HFFc6 (cell line): ENCODE data around the gene RARB. TPM values are rescaled to one million over a fixed set of nuclear protein-coding genes. Genes with fewer than 3 reads are reported as not detected.

Source experiments
- DNase-seq: peaks from one replicate; pipeline ENCODE4 v3.0.0-alpha.2; 2018
- H3K27ac Mint-ChIP-seq: 2 replicates; pipeline ENCODE4 v1.8.0; 2020; ENCODE audit warnings: mild to moderate bottlenecking, mixed read lengths
- H3K27me3 Mint-ChIP-seq: 2 replicates; pipeline ENCODE4 v1.8.0; 2021; ENCODE audit warnings: mild to moderate bottlenecking, moderate library complexity, mixed read lengths; ENCODE audit not compliant: insufficient read depth
- H3K36me3 Mint-ChIP-seq: 2 replicates; pipeline ENCODE4 v1.8.0; 2021; ENCODE audit warnings: low read depth, mixed read lengths
- H3K4me1 Mint-ChIP-seq: 2 replicates; pipeline ENCODE4 v1.8.0; 2020; ENCODE audit warnings: low read depth, mixed read lengths
- H3K4me3 Mint-ChIP-seq: 2 replicates; pipeline ENCODE4 v1.8.0; 2020; ENCODE audit warnings: mild to moderate bottlenecking, moderate library complexity, mixed read lengths
- H3K9me3 Mint-ChIP-seq: 2 replicates; pipeline ENCODE4 v1.8.0; 2020; ENCODE audit warnings: mild to moderate bottlenecking, mixed read lengths
- total RNA-seq, 6 experiments: library from RNA; stranded (reverse); fragmentation: NEBNext Ultra II Directional; extraction: Animal tissue kit (Norgen Biotek cat#: 25700); gene quantifications; 2 replicates in 1 of 6; 3 replicates in 5 of 6; pipeline ENCODE4 v1.2.3, GENCODE V29; 2021
- TF ChIP-seq, protein P1 (sequence below): fragments of 200-600 bp; sonication (generic); IDR thresholded peaks from 2 replicates; pipeline ENCODE4 v1.5.0; 2021; ENCODE audit warnings: antibody characterized with exemption, mild to moderate bottlenecking

The RARB gene
- total RNA-seq, 6 experiments from 2014 or later: 1.6 to 2.4 (median 1.8) TPM; not detected in 2

DNA sequence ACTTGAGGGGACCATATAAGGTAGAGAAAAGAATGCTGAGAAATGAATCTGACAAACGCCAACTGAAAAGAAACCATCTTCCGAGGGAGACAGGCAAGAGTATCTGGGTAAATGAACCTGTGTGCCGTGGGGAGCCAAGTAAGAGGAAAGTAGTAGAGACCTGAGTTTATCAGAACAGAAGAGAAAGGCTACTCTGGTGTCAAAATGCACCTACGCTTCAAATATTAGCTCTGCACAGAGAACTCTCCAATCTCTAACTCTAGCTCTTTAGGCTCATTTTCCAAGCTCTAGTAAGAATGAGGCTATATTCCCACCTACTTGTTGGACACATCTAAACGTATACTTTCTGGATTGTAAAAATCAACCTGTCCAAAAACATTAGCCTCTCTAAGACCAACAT is 183.1 kb downstream of the RARB start:
- Mint-ChIP-seq H3K27ac (no peak overlapping the region), H3K27me3 (no peaks in the 10 kb centered on the region), H3K9me3 (no peaks in the 10 kb centered on the region), H3K4me1 (no peaks in the 10 kb centered on the region), H3K4me3 (no peak overlapping the region), H3K36me3 (peaks cover 29% of the 10 kb centered on the region)
- DNase-seq: no peak
- TF ChIP-seq, protein P1, sequence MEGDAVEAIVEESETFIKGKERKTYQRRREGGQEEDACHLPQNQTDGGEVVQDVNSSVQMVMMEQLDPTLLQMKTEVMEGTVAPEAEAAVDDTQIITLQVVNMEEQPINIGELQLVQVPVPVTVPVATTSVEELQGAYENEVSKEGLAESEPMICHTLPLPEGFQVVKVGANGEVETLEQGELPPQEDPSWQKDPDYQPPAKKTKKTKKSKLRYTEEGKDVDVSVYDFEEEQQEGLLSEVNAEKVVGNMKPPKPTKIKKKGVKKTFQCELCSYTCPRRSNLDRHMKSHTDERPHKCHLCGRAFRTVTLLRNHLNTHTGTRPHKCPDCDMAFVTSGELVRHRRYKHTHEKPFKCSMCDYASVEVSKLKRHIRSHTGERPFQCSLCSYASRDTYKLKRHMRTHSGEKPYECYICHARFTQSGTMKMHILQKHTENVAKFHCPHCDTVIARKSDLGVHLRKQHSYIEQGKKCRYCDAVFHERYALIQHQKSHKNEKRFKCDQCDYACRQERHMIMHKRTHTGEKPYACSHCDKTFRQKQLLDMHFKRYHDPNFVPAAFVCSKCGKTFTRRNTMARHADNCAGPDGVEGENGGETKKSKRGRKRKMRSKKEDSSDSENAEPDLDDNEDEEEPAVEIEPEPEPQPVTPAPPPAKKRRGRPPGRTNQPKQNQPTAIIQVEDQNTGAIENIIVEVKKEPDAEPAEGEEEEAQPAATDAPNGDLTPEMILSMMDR: no peak

DNA sequence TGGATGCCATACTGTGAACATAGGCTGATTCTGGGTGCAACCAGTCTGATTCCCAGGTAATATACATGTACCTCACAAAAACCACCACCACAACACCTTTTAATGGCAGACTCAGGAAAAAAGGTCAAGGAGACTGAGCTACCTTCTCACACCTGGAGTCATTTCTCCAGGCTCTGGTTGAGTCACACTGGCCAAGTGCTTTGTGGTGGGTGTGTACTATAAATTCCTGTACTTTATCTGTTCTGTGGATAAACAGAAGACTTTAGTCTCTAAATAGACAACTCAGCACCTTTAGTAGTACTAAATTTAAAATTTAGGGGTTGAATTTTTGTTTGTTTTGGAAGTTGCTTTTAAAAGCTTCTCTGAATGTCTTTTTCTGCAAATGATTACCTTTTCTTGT is 190.0 kb downstream of the RARB start:
- H3K27ac Mint-ChIP-seq: no peak overlapping the region
- no peak for DNase-seq
- no peak overlapping the region for H3K4me3 Mint-ChIP-seq
- H3K27me3 Mint-ChIP-seq: no peaks in the 10 kb centered on the region
- H3K4me1 Mint-ChIP-seq: peaks cover 12% of the 10 kb centered on the region
- H3K36me3 Mint-ChIP-seq: peaks cover 13% of the 10 kb centered on the region
- TF ChIP-seq, protein P1: no peak
- H3K9me3 Mint-ChIP-seq: no peaks in the 10 kb centered on the region

DNA sequence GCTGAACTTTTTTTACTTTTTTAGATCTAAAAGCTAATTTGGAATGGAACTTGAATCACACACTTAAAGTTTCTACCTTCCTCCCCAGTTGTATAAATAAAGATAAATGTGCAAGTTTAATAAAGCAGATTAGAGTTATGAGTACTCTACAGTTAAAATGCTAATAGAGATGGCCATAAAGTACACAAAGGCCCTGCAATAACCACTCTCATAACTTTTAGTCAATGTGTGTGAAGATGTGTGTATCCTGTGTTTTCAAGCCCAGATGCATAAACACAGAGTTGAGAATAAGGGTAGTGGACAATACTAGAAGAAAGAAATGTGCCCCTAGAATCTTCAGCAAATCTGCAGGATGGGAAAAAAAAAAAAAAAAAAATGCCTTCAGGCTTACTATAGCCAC is 191.3 kb downstream of the RARB start:
- no peak for DNase-seq
- Mint-ChIP-seq H3K27me3 (peaks cover 2% of the 10 kb centered on the region; the same call in 1 of the 2 replicates), H3K4me1 (peaks cover 12% of the 10 kb centered on the region), H3K4me3 (no peak overlapping the region), H3K27ac (no peak overlapping the region), H3K36me3 (peaks cover 20% of the 10 kb centered on the region), H3K9me3 (no peaks in the 10 kb centered on the region)
- TF ChIP-seq, protein P1: no peak

DNA sequence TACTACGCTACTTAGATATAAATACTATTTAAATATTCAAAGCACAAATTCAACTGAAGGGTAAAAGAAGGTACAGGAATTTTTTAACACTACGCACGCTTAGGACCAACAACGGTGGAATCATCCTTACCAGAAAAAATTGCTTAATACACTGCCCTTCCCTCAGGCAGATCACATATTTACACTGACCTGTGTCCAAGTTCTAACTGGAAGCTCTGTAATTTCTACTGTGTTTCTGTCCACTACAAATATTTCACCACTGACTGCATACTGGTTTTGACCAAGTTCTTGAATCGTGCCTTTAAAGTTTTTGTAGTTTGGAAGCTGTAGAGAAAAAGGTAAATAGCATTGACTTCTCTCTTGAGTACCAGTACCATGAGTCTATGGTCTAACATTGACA is 192.4 kb downstream of the RARB start:
- DNase-seq: no peak
- Mint-ChIP-seq H3K9me3 (no peaks in the 10 kb centered on the region), H3K4me1 (peaks cover 12% of the 10 kb centered on the region), H3K36me3 (peaks cover 24% of the 10 kb centered on the region), H3K4me3 (no peak overlapping the region), H3K27me3 (peaks cover 2% of the 10 kb centered on the region; the same call in 1 of the 2 replicates), H3K27ac (no peak overlapping the region)
- TF ChIP-seq, protein P1: no peak

GRCh38 chr3:25621087-25621486 is 193.0 kb downstream of the RARB start:
- peaks cover 12% of the 10 kb centered on the region for H3K4me1 Mint-ChIP-seq
- no peak overlapping the region for H3K27ac Mint-ChIP-seq
- no peak for DNase-seq
- H3K27me3 Mint-ChIP-seq: peaks cover 2% of the 10 kb centered on the region; the same call in 1 of the 2 replicates
- peaks cover 24% of the 10 kb centered on the region for H3K36me3 Mint-ChIP-seq
- TF ChIP-seq, protein P1: no peak
- no peaks in the 10 kb centered on the region for H3K9me3 Mint-ChIP-seq
- H3K4me3 Mint-ChIP-seq: no peak overlapping the region

DNA sequence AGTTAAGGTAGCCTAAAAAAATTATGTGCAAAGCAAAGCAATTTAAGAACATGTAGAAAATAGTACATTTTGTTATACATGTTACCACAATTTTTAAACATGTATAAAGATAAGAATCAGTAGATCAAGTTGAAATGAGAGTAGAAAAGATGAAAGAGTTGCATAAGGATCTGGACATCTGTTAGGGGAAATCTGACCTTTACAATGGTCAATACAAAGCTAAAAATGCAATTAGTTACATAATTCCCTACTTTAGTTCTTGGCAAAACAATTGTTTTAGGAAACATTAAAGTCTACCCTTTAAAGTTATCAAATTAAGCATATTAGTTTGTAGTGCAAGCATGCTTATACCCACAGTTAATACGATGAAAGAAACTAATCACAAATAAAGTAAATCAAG is 203.9 kb downstream of the RARB start:
- no peaks in the 10 kb centered on the region for H3K9me3 Mint-ChIP-seq
- H3K27me3 Mint-ChIP-seq: no peaks in the 10 kb centered on the region
- no peak overlapping the region for H3K27ac Mint-ChIP-seq
- no peak for DNase-seq
- TF ChIP-seq, protein P1: no peak
- peaks cover 15% of the 10 kb centered on the region; the same call in 1 of the 2 replicates for H3K36me3 Mint-ChIP-seq
- no peak overlapping the region for H3K4me3 Mint-ChIP-seq
- H3K4me1 Mint-ChIP-seq: peaks cover 13% of the 10 kb centered on the region; the same call in 1 of the 2 replicates
